Colonic mucosa (tissue), 4 donors: ENCODE results near the gene SCO1. TPM values are rescaled to one million over a fixed set of nuclear protein-coding genes. Genes with fewer than 3 reads are reported as not detected.

Experiments
- DNase-seq: peaks from one replicate; pipeline ENCODE4 v3.0.0-alpha.2; 2020
- H3K27ac ChIP-seq: fragments of 200-600 bp; one replicate; pipeline ENCODE4 v1.8.0; 2021
- H3K27me3 ChIP-seq: fragments of 200-600 bp; one replicate; pipeline ENCODE4 v1.8.0; 2021
- H3K36me3 ChIP-seq: fragments of 200-600 bp; one replicate; pipeline ENCODE4 v1.8.0; 2021
- H3K4me1 ChIP-seq: fragments of 200-600 bp; one replicate; pipeline ENCODE4 v1.8.0; 2021; ENCODE audit warnings: mild to moderate bottlenecking
- H3K4me3 ChIP-seq: fragments of 200-600 bp; one replicate; pipeline ENCODE4 v1.8.0; 2021
- H3K9ac ChIP-seq, 2 donors: one replicate each; pipeline ENCODE4 v1.7.0; 2013; ENCODE audit warnings: control low read depth in 2 of 2, low read depth in 2 of 2, low read length in 2 of 2
- H3K9me3 ChIP-seq: fragments of 200-600 bp; one replicate; pipeline ENCODE4 v1.8.0; 2021
- intact Hi-C: fragments of 100-400 bp; cut with DNase I; formaldehyde crosslinking; loops from one replicate; pipeline ENCODE4 v1.14.1; 2022
- total RNA-seq, 2 donors: library from RNA; stranded (reverse); fragmentation: NEBNext Ultra II Directional in 1 of 2; extraction: Animal tissue kit (Norgen Biotek cat#: 25700) in 1 of 2; gene quantifications; one replicate each; pipeline ENCODE4 v1.2.1, GENCODE V29; 2021
- TF ChIP-seq, protein P1 (sequence below): fragments of 200-600 bp; IDR thresholded peaks from one replicate; pipeline ENCODE4 v1.8.0; 2022; ENCODE audit warnings: antibody characterized with exemption, mild to moderate bottlenecking
- donor health status: healthy.
- donor health status: DM: no; HTN: no; CAD: no.
- donor health status: DM: no; HTN: no; CAD: no.

Gene SCO1
- total RNA-seq, 2 donors from 2014 or later = 41.8 to 54.7 TPM

GRCh38 chr17:10724546-10725195 lies 27.3 kb upstream of the SCO1 start:
- no peaks in the 10 kb centered on the region for H3K4me1 ChIP-seq
- H3K27ac ChIP-seq = peak overlapping the region; percentile 47
- no peaks in the 10 kb centered on the region for H3K36me3 ChIP-seq
- no peak overlapping the region for H3K4me3 ChIP-seq
- TF ChIP-seq, protein P1, sequence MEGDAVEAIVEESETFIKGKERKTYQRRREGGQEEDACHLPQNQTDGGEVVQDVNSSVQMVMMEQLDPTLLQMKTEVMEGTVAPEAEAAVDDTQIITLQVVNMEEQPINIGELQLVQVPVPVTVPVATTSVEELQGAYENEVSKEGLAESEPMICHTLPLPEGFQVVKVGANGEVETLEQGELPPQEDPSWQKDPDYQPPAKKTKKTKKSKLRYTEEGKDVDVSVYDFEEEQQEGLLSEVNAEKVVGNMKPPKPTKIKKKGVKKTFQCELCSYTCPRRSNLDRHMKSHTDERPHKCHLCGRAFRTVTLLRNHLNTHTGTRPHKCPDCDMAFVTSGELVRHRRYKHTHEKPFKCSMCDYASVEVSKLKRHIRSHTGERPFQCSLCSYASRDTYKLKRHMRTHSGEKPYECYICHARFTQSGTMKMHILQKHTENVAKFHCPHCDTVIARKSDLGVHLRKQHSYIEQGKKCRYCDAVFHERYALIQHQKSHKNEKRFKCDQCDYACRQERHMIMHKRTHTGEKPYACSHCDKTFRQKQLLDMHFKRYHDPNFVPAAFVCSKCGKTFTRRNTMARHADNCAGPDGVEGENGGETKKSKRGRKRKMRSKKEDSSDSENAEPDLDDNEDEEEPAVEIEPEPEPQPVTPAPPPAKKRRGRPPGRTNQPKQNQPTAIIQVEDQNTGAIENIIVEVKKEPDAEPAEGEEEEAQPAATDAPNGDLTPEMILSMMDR = no peak
- intact Hi-C loops = no loop called here
- no peaks in the 10 kb centered on the region for H3K9me3 ChIP-seq
- H3K9ac ChIP-seq = peak overlapping the region in 1 of 2 donors; percentile 62
- H3K27me3 ChIP-seq = no peaks in the 10 kb centered on the region
- DNase-seq = peak; percentile 80

- TF ChIP-seq, protein P1 = no peak
- H3K9me3 ChIP-seq = no peaks in the 10 kb centered on the region
- H3K36me3 ChIP-seq = no peaks in the 10 kb centered on the region
- DNase-seq = no peak
- H3K9ac ChIP-seq = no peak overlapping the region
- H3K4me3 ChIP-seq = no peak overlapping the region
- intact Hi-C loops = no loop called here
- H3K27me3 ChIP-seq = no peaks in the 10 kb centered on the region
- H3K4me1 ChIP-seq = no peaks in the 10 kb centered on the region
- no peak overlapping the region for H3K27ac ChIP-seq
Measured at GRCh38 chr17:10718547-10718946, 21.2 kb upstream of the SCO1 start.

DNA sequence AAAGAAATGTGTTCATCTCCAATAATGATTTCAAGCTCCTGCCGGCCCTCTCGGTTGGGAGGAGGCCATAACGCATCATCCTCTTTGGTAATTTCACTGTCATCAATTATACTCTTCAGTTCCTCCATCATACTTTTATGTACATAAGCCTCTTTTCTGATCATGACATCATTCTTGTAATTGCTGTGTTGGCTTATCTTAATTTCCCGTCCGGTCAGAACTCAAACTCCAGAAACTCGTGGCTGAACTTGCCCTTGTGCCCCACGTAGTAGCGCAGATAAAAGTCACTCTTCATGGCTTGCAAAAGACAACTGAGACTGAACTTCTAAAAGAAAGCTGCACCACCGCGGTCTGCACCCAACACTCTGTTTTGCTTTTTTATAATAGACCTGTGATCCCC lies 18.9 kb upstream of the SCO1 start:
- Histone ChIP-seq H3K4me1 (no peaks in the 10 kb centered on the region), H3K9me3 (no peaks in the 10 kb centered on the region), H3K27ac (no peak overlapping the region), H3K9ac (no peak overlapping the region), H3K27me3 (no peaks in the 10 kb centered on the region), H3K36me3 (peaks cover 8% of the 10 kb centered on the region), H3K4me3 (no peak overlapping the region)
- intact Hi-C loops = no loop called here
- TF ChIP-seq, protein P1 = no peak
- no peak for DNase-seq

DNA sequence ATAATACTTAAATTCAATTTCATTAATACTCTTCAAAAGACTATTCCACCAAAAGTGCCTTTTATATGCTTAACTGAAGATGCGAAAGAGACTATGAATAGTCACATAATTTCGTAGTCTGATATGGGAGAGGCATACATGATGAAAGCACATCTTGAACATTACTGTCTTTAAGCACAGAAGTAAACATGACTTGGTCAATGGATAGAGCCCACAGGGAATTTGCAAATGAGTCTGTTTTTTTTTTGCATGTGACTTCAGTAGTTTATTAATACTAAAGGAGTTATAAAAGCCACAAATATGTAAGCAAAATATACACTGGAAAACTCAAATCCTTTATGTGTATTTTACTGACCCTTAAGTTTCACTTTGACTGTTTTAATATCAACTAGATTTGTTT lies 16.0 kb upstream of the SCO1 start:
- Histone ChIP-seq H3K9me3 (no peaks in the 10 kb centered on the region), H3K27me3 (no peaks in the 10 kb centered on the region), H3K4me3 (no peak overlapping the region), H3K9ac (no peak overlapping the region), H3K27ac (no peak overlapping the region), H3K36me3 (peaks cover 8% of the 10 kb centered on the region), H3K4me1 (no peaks in the 10 kb centered on the region)
- DNase-seq = no peak
- intact Hi-C loops = no loop called here
- TF ChIP-seq, protein P1 = no peak

GRCh38 chr17:10705727-10706126 lies 8.4 kb upstream of the SCO1 start:
- Histone ChIP-seq H3K9me3 (no peaks in the 10 kb centered on the region), H3K27ac (no peak overlapping the region), H3K4me1 (no peaks in the 10 kb centered on the region), H3K36me3 (no peaks in the 10 kb centered on the region), H3K4me3 (no peak overlapping the region), H3K27me3 (no peaks in the 10 kb centered on the region), H3K9ac (no peak overlapping the region)
- intact Hi-C loops = no loop called here
- TF ChIP-seq, protein P1 = no peak
- no peak for DNase-seq
